ENCODE results near the gene TNRC18.
"Not testable (repeated sequence)": the region's sequence is repeated elsewhere in the genome, so short reads cannot be mapped to it uniquely, and the experiment has no call there.

TNRC18 gene

DNA sequence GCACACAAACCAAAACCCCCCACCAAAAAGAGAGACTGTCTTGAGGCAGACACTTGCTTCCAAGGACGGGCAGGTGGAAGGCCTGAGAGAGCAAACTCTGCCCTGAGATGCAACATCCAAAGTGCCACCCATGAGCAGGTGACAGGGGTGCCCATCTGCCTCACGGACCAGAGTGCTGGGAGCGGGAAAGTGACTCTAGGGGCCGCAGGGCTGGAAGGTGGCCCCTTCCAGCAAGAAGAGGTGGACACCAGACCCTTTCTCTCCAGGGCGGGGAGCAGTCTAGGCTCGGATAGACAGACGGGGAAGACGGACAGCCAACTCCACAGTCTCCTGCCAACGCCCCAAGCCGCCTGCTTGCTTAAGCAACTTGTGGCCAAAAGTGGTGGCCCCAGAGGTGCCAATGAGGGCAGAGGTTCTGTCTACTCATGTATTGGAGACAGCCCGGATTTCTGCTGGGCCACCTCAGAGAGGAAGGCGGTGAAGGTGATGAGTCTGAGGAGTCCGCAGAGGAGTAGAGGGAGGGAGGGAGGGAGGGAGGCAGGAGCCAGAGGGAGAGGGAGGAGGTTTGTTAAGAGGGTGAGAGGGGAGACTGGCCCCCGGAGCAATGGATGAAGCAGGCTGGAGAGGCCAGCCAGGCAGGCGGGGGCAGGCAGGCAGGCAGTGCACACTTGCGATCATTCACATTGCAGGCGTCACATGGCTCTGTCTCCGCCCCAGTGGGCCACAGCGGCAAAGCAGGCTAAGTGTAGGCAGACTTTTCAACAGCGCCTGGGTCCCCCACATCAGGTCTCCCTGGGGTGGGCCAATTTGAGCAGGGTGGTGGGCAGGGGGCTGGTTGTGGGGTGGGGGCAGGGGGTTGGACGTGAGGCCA is 75.3 kb downstream of the TNRC18 start:
- no peak for DNase-seq

DNA sequence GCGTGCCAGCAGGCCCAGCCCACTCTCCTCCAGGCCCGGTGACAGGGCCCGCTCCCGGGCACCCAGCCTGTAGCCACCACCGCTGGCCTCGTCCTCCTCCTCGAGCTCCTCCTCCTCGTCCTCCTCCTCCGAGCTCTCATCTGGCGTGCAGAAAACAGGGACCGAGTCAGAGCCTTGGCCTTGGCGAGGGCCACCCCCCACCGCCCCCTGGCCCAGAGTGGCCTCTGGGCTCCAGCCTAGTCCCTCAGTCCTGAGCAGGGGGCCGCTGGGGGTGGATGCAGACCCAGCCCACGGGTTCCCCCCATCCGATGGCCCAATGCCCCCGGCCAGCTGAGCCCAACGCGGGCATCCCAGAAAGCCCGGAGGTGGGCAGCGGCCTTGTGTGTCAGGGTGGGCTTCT is 78.0 kb downstream of the TNRC18 start:
- DNase-seq, result no peak

DNA sequence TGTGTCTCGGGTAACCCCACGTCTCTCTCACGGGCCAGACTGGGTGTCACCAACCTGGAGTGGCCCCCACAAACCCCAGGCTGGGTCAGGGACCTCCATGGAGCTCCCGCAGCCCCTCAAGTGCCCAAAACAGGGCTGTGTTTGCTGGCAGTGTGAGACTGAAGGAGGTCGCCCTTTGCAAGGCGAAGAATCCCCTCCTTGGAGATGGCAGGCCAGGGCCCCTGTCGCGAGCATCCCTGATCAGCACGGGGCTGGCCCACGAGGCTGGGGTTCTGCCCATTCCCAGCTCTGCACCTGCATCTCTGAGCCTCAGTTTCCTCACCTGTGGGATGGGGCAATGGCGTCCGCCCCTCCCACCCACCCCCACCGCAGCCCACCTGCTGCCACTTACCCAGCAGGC is 78.5 kb downstream of the TNRC18 start:
- DNase-seq, result no peak

DNA sequence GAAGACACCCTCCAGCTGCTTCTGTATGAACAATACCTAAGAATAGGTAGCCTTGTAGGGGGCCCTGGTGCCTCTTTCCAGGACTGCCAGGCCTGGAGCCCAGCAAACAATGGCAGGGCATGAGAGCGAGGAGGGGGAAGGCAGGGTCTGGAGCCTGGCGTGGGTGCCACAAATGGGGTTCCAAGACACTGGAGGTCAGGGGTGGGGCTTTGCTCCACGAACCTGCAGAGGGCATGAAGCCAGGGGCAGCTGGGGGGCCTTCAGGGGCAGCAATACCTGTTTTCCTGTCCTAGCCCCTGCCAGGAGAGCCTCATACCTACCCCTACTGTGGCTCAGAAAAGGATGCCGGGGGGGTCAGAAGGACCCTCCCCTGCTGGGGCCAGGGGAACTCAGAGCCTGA is 79.3 kb downstream of the TNRC18 start:
- no peak for DNase-seq

DNA sequence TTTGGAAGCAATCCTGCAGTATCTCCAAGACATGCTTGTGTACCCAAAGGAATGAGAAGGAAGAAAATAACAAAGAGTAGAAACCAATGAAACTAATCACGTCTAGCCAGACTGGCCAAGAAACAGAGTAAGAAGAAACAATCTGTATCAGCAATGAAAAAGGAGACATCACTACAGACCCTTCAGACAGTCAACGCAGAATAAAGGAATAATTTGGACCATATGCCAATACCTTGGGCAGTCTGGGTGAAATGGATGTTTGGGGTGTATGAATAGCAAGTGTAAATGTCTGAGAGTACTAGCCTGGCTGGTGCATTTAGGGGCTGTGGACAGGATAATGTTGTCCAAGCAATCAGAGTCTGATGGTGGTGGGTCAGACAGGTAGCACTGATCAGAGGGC is 79.8 kb downstream of the TNRC18 start:
- no peak for DNase-seq

DNA sequence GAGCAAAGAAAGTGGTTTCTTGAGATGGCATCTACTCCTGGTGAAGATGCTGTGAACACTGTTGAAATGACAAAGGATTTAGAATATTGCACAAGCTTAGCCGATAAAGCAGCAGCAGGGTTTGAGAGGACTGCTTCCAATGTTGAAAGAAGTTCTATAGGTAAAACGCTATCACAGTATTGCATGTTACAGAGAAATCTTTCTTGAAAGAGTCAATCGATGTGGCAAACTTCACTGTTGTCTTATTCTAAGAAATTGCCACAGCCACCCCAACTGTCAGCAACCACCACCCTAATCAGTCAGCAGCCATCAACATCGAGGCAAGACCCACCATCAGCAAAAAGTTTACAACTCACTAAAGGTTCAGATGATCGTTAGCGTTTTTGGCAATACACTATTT is 81.0 kb downstream of the TNRC18 start:
- DNase-seq, result no peak

DNA sequence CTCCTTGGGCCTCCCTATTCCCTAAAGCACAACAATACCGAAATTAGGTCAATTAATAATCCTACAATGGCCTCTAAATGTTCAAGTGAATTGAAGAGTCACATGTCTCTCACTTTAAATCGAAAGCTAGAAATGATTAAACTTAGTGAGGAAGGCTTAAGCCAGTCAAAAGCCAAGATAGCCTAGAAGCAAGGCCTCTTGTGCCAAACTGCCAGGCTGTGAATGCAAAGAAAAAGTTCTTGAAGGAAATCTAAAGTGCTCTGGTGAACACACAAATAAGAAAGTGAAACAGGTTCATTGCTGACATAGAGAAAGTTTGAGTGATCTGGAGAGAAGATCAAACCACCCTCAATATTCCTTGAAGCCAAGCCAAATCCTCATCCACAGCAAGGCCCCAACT is 83.7 kb downstream of the TNRC18 start:
- no peak for DNase-seq

DNA sequence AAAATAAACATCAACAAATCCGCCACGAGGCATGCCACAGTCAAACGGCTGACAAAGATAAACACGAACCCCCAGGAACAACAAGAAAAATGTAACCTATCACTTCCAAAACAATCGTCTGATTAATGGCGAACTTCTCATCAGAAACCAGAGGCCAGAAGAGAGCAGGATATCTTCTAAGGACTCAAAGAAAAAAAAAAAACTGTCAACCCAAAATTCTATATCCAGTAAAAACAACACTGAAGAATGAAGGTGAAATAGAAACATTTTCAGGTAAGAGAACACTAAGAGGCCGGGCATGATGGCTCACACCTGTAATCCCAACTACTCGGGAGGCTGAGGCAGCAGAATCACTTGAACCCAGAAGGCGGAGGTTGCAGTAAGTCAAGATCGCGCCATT is 86.6 kb downstream of the TNRC18 start:
- DNase-seq, result no peak

DNA sequence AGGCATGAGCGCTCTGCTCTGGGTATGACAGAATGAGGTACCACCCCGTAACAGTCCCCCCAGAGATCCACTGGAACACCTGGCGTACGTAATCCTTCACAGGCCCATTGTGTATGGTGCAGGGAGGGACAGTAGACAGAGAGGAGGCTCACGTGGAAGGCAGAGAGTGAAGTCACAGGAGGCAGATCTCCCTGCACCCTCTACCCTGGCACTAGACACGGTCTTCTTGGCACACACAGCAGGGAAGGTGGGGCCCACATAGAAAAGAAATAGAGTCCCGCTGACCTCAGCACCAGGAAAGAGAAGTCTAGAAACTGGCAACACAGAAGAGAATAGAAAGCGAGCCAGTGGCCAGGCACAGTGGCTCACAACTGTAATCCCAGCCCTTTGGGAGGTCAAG is 89.0 kb downstream of the TNRC18 start:
- no peak for DNase-seq

DNA sequence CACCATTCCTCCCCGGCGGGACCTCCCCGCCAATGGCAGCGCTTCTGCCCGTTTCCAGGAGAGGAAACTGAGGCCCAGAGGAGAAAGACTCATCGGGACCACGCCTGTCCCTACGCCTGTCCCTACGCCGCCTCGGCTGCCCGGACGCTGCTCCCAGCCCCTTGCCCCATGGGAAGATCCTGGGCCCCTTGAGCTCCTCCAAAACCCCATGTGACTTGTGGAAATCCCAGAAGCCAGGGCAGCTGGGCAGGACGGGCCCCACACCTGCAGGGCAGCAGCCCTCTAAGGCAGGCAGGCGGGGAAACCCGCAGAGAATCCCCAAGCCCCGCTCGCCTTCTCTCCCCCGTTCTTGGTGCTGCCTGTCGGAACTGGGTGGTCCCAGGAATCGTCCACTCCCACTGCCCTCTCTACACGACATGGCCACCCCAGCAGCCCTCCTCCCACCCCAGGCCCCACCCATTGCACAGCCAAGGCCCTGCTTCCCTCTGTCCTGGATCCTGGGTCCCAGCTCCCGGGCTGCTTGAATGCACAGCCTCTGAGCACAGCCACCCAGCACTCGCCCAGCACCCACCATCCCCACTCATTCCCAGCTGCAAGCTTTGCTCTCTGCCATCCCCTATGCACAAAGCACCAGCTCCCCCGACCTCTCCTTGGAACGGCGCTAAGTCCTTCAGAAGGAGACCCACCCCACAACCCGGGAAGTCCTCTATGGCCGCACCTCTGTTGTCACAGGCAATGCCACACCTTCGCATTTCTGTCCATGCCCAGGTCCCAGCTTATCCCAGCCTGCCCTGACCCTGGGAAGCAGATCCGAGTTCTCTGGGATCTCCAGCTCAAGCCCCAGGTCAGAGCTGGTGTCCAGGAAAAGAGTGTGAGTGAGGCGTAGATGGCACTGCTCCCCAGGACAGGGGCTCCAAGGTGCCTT is 90.3 kb downstream of the TNRC18 start:
- DNase-seq, result no peak

DNA sequence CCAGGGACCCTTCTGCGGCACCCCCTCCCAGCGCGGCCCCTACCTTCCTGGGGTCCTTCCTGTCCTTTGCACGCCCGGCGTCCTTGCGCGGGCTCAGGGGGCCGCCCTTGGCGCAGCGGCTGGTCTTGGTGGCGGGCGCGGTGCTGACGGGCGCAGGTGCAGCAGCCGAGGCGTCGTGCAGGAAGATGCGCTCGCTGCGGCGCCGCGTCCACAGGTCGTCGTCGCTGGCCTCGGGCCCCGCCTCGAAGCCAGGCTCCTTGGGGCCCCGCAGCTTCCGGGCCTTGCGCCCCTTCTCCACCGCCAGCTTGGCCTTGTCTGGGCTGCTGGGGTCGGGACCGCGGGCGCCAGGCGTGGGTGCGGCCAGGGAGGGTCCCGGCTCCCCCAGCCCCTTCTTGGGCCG is 91.1 kb downstream of the TNRC18 start:
- no peak for DNase-seq

DNA sequence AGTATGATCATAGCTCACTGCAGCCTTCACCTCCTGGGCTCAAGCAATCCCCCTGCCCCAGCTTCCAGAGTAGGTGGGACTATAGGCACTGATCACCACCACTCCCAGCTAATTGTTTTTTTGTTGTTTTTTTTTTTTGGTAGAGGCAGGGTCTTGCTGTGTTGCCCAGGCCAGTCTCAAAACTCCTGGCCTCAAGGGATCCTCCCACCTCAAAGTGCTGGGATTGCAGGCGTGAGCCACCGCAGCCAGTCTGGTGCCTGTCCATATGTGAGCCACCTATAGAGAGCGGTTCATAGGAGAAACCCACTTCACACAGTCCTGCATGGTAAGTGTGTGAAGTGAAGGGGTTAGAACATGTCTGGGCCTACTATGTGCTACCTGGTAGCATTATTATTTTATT is 93.3 kb downstream of the TNRC18 start:
- no peak for DNase-seq

DNA sequence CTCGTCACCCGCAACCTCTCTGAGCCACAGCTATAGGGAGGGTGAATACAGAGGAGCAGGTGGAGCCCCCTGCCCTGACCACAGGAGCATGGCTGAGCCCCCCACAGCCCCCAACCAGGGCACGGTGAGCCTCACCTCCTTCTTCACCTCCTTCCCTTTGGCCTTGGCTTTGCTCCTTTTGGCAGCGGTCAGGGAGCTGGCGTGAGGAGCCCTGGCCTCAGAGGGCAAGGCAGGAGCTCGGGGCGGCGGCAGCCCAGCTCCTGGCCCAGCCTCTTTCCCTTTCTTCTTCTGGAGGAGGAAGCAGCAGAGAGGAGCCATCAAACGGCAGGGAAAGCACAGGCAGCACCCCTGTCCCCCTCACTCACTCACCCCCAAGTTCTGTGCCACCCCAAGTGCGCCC is 98.7 kb downstream of the TNRC18 start:
- DNase-seq, result no peak

DNA sequence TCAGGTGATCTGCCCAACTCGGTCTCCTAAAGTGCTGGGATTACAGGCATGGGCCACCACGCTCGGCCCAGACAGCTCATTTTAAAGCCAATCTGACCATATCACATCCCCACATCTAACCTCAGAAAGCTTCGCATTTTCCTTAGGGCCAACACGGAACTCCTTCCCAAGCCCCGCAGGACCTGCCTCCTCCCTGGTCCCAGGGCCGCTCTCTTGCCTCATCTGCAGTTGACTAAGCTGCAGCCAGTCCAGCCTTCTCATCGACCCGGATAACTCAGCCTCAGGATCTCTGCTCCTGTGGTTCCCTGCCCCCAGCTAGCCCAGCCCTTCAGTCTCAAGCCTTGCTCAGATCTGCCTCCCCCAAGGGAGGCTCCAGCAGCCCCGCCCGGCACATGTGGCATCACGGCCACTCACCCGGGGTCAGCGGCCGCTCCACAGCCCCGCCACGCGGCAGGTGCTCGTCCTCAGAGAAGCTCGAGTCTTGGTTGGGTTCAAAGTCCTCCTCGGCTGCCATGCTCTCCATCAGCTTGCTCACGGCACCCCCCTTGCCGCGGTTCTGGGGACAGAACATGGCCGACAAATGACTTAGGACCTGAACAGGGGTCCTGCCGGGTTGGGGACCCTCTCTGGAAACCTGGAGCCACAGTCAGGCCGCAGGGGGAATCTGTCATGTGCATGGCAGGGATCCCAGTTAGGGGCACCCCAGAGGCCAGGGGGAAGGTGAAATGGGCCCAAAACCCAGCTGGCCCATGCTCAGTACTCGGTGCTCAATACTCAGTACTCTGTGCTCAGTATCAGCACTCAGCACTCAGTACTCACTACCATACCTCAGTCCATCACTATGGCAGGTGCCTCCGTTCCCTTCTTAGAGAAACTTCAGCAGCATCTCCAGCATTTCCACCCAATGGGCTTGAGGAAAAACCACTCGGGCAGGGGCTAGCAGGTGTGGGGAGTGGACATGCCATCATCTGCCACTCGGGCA is 99.5 kb downstream of the TNRC18 start:
- DNase-seq, result not testable (repeated sequence)

DNA sequence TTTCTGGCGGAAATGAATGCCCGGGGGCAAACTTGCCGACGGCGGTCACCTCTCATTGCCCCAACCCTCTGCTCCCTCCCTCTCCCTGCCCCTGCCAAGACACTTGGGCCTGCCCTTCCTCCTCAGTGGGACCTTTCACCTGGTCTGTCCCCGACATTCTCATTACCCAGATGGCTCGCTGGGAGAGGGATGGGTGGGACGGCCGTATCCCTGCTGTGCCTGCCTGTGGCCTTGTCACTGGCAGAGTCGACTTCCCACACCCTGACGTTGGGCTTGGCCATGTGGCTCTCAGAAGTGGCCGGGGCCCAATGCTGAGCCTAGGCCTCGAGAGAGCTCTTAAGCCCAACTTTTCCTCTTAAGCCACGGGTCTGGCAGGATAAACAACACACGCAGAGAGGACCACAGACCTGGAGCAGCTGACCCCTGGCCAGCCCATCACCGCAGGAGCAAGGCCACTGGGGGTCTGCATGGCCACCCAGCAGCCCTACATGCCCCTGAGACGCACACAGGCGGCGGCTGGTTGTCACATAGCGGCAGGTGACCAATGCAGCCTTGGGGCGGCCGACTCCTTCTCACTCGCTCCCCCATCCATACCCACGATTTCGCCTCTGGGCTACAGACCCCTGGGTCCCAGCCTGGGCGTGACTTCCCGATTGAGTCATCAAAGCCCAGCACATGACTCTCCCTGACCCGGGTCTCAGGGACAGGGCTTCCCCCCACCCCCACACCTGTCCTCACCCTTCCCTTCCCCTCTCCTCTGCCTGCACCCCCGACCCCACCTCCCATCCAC is 100.8 kb downstream of the TNRC18 start:
- no peak for DNase-seq

DNA sequence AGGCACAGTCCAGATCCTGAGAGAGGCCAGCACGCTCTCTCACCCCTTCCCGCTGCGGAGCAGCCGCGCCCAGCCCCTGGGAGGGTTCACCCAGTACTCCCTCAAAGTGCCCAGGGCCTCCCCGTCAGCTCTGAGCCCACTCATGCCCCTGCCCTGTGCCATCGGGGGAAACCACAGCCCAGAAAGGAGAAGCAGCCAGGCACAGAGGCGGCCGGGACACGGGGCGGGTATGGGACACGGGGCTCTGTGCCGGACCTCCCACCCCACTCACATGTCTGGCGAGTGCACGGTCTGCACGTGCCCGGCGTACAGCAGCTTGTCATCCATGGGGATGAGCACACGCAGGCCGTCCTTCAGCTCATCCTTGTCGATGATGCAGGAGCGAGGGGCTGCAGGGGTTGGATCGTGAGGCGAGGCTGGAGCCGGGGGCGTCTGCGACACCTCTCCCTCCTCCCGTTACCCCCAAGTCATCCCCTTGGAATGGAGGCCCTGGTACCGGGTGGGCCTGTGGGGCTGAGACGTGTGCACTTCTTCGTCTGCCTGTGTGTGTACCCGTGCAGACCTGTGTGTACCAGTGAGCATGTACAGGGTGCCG is 102.7 kb downstream of the TNRC18 start:
- DNase-seq, result no peak

DNA sequence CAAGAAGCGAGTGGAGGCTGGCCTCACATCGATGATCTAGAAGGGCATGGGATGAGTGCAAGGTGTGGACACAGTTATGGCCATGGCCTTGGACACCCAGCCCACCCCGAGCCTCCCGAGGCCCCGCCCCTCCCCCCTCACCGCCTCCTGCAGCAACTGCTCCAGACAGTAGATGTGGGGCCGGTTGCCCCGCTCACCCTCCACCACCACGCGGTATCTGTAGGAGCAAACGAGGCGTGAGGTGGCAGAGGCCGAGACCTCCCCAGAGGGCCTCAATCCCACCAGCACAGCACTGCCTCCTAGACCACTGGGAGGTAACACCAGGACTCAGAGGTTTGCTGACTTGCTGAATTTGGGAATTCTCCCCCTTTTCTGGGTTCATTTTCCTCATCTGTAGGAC is 103.2 kb downstream of the TNRC18 start:
- no peak for DNase-seq

DNA sequence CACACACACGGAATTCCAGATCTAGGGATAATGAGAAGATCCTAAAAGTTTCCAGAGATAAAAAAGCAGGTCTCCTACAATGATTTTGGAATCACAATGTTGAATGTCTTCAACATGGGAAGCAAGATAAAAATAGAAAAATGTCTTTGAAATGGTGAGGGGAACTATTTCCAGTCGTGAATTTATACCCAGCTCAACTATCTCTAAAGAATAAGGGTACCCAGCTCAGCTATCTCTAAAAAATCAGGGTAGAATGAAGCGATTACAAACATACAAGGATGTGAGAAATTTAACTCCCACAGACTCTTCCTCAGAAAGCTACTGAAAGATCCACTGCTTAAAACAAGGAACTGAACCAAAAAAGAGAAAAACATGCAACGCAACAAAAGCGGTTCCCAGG is 105.0 kb downstream of the TNRC18 start:
- not testable (repeated sequence) for DNase-seq

DNA sequence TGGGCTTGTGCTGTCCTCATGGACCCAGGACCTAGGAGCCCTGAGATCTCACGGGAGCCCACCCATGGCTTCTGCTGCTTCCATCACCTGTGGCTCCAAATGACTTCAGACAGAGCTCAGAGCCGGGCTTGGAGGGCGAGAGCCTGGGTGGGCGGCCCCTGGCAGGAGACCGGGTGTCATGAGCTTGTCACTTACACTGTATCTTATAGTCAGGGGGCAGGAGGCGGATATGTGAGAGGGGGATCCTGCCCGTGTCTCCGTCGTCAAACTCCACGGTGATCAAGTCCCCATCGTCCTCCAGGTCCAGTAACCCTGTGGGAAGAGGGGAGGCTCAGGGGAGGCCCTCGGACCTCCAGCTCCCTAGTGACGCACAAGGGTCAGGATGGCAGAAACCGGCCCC is 107.9 kb downstream of the TNRC18 start:
- no peak for DNase-seq

DNA sequence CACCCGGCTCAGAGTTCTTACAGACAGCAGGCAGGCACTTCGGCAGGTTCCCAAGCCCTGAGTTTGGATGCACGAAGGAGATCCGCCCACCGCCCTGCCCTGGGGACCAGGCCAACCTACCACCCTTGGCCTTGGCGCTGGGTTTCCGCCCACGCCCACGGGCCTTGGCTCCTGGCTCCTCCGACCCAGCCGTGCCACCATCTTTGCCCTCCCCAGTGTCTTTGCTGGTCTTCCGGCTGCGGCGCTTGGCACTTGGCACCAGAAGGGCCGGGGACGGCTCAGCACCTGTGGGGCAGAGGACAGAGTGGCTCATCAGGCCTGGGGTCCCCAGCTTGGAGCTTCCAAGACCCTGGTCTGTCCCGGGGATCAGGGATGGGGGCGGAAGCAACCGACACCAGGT is 108.8 kb downstream of the TNRC18 start:
- no peak for DNase-seq

DNA sequence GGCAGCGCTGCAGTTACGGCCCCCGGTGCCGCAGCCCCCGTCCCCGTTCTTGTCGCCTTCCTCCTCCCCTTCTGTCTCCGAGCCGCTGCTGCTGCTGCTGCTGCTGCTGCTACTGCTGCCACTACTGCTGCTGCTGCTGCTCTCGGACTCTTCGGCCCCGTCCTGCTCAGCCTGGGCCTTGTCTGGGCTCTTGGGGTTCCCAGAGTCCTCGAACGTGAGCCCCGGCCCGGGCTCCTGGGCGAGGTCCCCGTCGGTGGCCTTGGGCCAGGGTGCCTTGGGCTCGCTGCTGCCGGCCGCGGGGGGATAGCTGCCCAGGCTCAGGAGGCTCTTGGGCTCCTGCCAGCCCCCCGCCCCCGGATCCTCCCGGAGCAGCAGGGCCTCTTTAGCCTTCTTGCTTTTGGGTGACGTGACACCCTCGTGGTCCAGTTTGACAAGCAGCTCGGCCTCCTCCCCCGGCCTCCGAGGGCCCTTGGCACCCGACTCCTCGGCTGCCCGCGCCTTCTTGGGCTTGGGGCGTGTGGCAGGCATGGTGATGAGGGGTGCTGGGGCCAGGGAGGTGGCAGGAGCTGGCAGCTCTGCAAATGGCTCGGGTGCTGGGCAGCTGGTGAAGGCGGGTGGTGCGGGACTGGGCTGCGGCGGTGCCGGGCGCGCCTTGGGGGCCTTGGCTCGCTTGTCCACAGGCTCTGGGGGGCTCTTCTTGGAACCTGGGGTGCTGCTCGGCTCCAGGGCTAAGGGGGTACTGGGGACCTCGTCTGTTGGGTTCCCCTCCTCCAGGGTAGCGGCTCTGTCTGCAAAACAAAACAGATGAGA is 110.4 kb downstream of the TNRC18 start:
- DNase-seq, result not testable (repeated sequence)

All from SHP77 treated with DMSO at 0.1 percent for 48 hours (cell line).